Measurements from ENCODE around the gene ST6GALNAC1. TPM values are rescaled to one million over a fixed set of nuclear protein-coding genes. Genes with fewer than 3 reads are reported as not detected.

ST6GALNAC1 gene
- total and polyA plus RNA-seq, 8 donors = 28.0 to 257 (median 62.4) TPM

DNA sequence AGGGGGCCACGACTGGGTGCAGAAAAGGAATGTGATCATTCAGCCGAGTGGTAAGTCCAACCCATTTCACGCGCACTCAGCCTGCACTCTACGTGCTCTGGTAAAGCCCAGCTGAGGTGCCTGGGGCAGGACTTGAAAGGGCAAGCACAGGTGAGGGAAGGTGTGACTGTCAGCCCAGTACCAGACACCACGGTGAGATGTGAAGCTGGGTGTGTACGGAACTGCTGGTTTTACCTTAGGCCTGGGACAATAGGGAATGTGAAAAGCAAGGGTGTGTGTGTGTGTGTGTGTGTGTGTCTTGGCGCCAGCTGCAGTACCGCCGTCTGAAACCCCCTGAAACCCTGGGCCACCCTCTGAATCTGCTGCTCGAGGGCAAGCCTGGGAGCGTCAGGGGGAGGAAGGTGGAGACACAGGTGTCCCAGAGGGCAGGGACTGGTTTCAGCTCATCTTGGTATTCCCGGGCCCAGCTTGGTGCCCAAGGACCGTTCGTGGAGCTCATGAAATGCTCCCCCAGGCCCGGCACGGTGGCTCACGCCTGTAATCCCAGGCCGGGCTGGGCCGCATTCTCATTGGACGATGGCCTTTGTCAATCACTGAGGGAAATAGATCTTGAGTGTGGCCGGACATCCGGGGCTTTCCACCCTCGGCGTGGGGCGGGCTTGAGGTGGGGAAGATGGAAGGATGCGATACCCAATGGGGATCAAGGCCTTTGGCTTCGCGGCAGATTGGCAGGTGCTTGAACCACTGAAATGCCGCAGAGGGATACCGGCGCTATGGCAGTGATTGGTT, 27.8 kb upstream of the ST6GALNAC1 start:
- WGBS, 5 donors = 8 to 11% (median 10%) methylated on average over 24 to 32 of the region's 32 CpGs
- Histone ChIP-seq H3K9me3 (no peaks in the 10 kb centered on the region), H3K4me1 (peaks cover 14 to 47% (median 30%) of the 10 kb centered on the region in 4 donors), H3K36me3 (peaks cover 0 to 6% (median 2%) of the 10 kb centered on the region in 4 donors), H3K27me3 (no peaks in the 10 kb centered on the region), H3K4me3 (peak overlapping the region; percentile 57 to 63 (median 62)), H3K27ac (peak overlapping the region; percentile 91 to 95 (median 92))
- intact Hi-C loops (cut with DNase I; ENCODE audit: low total_unique reads) = no loop called here
- TF ChIP-seq POLR2A (IDR thresholded peaks at IDR 0.05) (peak in 1 of 4 donors; percentile 19), POLR2AphosphoS5 (IDR thresholded peaks at IDR 0.05) (peak; percentile 50 to 85 (median 62))
- TF ChIP-seq, protein P1, sequence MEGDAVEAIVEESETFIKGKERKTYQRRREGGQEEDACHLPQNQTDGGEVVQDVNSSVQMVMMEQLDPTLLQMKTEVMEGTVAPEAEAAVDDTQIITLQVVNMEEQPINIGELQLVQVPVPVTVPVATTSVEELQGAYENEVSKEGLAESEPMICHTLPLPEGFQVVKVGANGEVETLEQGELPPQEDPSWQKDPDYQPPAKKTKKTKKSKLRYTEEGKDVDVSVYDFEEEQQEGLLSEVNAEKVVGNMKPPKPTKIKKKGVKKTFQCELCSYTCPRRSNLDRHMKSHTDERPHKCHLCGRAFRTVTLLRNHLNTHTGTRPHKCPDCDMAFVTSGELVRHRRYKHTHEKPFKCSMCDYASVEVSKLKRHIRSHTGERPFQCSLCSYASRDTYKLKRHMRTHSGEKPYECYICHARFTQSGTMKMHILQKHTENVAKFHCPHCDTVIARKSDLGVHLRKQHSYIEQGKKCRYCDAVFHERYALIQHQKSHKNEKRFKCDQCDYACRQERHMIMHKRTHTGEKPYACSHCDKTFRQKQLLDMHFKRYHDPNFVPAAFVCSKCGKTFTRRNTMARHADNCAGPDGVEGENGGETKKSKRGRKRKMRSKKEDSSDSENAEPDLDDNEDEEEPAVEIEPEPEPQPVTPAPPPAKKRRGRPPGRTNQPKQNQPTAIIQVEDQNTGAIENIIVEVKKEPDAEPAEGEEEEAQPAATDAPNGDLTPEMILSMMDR (IDR thresholded peaks at IDR 0.05) = no peak
- peak; percentile 100 for DNase-seq

DNA sequence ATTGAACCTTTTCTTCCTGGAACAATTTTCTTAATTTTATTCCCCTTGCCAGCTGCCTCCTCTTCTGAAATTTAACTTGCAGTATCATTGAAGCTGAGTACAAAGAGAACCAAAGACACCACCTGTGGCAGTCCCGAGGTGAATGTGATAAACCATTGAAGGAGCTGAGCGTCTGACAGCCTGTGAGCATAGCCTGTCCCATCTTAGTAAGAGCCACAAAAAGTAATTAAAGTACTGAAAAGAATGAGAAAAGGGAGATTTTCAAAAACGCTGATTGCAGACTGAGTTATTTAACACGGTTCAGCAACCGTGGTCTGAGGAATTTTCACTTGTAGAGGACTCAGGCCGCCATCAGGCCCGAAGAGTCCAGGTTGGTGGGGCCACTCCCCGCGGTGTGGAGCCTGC, 27.2 kb upstream of the ST6GALNAC1 start:
- peak overlapping the region in 1 of 4 donors; percentile 63 for H3K4me3 ChIP-seq
- H3K4me1 ChIP-seq = peaks cover 14 to 47% (median 30%) of the 10 kb centered on the region in 4 donors
- DNase-seq = no peak
- intact Hi-C loops (cut with DNase I; ENCODE audit: low total_unique reads) = no loop called here
- no peaks in the 10 kb centered on the region for H3K27me3 ChIP-seq
- WGBS, 5 donors = 30 to 48% (median 35%) methylated on average over 9 of the region's 9 CpGs
- peaks cover 0 to under 1% (median 0%) of the 10 kb centered on the region in 4 donors for H3K36me3 ChIP-seq
- TF ChIP-seq POLR2A (IDR thresholded peaks at IDR 0.05) (no peak), EP300 (IDR thresholded peaks at IDR 0.05) (no peak)
- H3K27ac ChIP-seq = peak overlapping the region; percentile 91 to 95 (median 92)
- H3K9me3 ChIP-seq = no peaks in the 10 kb centered on the region

DNA sequence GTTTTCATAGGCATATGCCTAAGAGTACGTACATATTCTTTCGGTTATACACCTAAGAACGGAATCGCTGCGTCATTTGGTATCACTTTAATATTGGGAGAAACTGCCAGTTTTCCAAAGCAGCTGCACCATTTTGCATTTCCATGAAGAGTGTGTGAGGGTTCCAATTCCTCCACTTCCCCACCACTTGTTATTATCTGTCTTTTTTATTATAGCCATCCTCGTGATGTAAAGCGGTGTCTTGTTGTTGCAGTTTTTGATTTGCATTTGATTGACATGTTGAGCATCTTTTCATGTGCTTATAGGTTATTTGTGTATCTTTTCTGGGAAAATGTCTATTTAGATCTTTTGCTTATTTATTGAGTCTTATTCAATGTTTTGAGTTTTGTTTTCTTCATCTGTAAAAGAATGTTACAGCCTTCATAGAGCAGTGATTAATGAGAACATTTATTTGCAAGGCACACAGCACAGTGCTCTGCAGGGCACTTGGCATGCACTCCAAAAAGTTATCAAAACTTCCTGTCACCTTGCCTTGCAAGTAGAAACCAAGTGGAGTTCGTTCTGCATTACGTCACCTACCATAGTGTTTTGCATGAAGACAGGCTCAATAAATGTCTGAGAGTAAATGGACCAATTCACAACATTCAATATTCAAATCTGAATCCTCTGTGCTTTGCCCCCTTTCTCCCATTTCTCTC, 26.6 kb upstream of the ST6GALNAC1 start:
- peak overlapping the region in 4 of 5 donors; percentile 91 to 93 (median 92) for H3K27ac ChIP-seq

DNA sequence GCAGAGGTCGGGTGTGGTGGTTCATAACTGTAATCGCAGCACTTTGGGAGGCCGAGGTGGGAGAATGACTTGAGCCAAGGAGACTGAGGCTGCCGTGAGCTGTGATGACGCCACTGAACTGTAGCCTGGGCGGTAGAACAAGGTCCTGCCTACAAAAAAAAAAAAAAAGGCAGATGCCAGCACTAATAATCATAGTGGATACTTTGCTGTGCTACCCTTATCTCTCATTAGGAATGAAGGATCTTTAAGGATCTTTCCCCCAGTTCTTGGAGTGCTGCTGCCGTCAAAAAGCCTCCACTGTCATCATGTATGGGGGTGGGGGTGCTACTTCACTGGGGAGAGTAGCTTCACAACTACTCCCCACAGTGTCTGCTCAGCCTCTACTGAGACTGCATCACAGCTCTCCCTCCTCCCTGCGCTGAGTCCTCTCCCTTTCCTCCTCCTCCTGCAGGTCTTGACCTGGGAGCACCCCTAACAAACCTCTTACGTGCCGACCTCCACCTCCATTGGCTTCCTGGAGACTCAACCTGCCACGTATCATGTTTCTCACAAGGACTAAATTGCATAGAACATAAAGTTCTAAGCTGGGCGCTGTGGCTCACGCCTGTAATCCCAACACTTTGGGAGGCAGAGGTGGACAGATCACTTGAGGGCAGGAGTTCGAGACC, 24.4 kb upstream of the ST6GALNAC1 start:
- H3K27ac ChIP-seq = no peak overlapping the region
- intact Hi-C loops (cut with DNase I; ENCODE audit: low total_unique reads) = no loop called here
- DNase-seq = no peak
- no peaks in the 10 kb centered on the region for H3K9me3 ChIP-seq
- H3K27me3 ChIP-seq = no peaks in the 10 kb centered on the region
- WGBS, 5 donors = 56 to 76% (median 74%) methylated on average over 14 of the region's 14 CpGs
- no peak for TF ChIP-seq EP300 (IDR thresholded peaks at IDR 0.05)
- TF ChIP-seq POLR2AphosphoS5 (IDR thresholded peaks at IDR 0.05) = no peak
- TF ChIP-seq POLR2A (IDR thresholded peaks at IDR 0.05) = no peak
- TF ChIP-seq, protein P1 (IDR thresholded peaks at IDR 0.05) = no peak
- H3K4me1 ChIP-seq = peaks cover 14 to 41% (median 26%) of the 10 kb centered on the region in 4 donors
- no peak overlapping the region for H3K4me3 ChIP-seq
- no peaks in the 10 kb centered on the region for H3K36me3 ChIP-seq

More for the DNA sequence above, 26.6 kb upstream of the ST6GALNAC1 start:
- Histone ChIP-seq H3K4me1 (peaks cover 14 to 47% (median 30%) of the 10 kb centered on the region in 4 donors), H3K27me3 (no peaks in the 10 kb centered on the region), H3K4me3 (no peak overlapping the region), H3K36me3 (no peaks in the 10 kb centered on the region), H3K9me3 (no peaks in the 10 kb centered on the region)
- 70 to 75% (median 72%) methylated on average over 9 of the region's 9 CpGs for WGBS, 5 donors
- intact Hi-C loops (cut with DNase I; ENCODE audit: low total_unique reads) = no loop called here
- TF ChIP-seq POLR2AphosphoS5 (IDR thresholded peaks at IDR 0.05) = peak in 1 of 3 donors; percentile 61
- TF ChIP-seq, protein P1 (IDR thresholded peaks at IDR 0.05) = no peak
- peak; percentile 64 to 78 for DNase-seq
